ENCODE data around the gene LCLAT1.

LCLAT1 gene

DNA sequence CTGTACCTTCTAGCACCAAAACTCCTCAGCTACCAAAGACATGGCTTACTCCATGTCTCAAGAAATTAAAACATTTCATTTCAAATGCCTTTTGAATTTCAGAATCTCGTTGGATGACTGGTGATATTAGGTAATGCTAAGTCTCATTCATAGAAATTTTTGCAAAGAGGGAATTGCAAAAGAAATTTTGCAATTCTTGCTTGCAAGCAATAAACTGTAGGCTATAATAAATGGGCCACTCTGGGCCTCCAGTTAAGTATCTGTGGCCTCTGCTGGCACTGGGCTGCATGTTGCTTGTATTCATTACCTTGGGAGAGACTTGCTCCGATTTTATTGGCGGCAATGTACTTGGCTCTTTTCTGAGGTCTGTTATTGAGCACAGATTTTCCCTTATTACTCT, 2.8 kb upstream of the LCLAT1 start:
- H3K27me3 ChIP-seq (ENCODE audit: insufficient read depth, low read length), result peaks cover 14% of the 10 kb centered on the region; the same call in 1 of the 2 replicates
- H3K9ac ChIP-seq (ENCODE audit: low read depth, low read length), result no peak overlapping the region
- no peak overlapping the region for H3K4me3 ChIP-seq (ENCODE audit: low read length)
- H3K27ac ChIP-seq (ENCODE audit: low read length), result no peak overlapping the region
- no peaks in the 10 kb centered on the region for H3K36me3 ChIP-seq (ENCODE audit: insufficient read depth, low read depth, low read length)
- no peaks in the 10 kb centered on the region for H3K4me1 ChIP-seq (ENCODE audit: insufficient read depth, low read length)
- H3K9me3 ChIP-seq (ENCODE audit: insufficient read depth, low read depth, low read length), result no peaks in the 10 kb centered on the region

- no peak overlapping the region for H3K4me3 ChIP-seq (ENCODE audit: low read length)
- peaks cover 14% of the 10 kb centered on the region; the same call in 1 of the 2 replicates for H3K27me3 ChIP-seq (ENCODE audit: insufficient read depth, low read length)
- H3K27ac ChIP-seq (ENCODE audit: low read length), result no peak overlapping the region
- H3K4me1 ChIP-seq (ENCODE audit: insufficient read depth, low read length), result no peaks in the 10 kb centered on the region
- H3K9me3 ChIP-seq (ENCODE audit: insufficient read depth, low read depth, low read length), result no peaks in the 10 kb centered on the region
- H3K9ac ChIP-seq (ENCODE audit: low read depth, low read length), result no peak overlapping the region
- H3K36me3 ChIP-seq (ENCODE audit: insufficient read depth, low read depth, low read length), result no peaks in the 10 kb centered on the region
These were observed 1.7 kb upstream of the LCLAT1 start for GRCh38 chr2:30445266-30445821.

DNA sequence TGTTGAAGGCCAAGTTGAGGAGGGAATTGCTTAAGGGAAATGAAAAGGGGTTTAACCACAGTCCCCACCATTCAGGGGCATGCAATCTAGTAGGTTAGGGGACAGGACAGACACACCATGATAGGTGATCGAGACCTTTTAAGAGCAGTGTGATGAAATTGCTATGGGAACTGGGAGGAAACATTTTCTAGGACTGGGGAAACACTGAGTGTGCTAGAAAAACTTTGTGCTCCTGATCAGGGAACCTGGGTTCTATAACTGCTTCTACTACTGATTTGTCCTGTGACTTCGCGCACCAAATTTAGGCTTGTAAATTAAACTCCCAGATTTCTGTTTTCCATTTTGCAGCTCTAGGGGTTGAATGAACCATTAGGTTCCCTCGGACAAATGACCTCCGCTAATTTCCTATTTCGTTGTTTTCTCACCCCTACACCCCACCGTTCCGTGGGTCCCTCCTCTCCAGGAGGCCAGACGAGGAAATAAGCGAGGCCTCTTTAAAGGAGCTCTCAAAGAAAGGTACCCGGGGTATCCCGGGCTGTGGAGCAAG, 371 bp upstream of the LCLAT1 start:
- Histone ChIP-seq H3K9me3 (ENCODE audit: insufficient read depth, low read depth, low read length) (no peaks in the 10 kb centered on the region), H3K4me1 (ENCODE audit: insufficient read depth, low read length) (no peaks in the 10 kb centered on the region), H3K9ac (ENCODE audit: low read depth, low read length) (peak overlapping the region; percentile 71; the same call in 1 of the 2 replicates)

GRCh38 chr2:30448308-30448707, 1.3 kb downstream of the LCLAT1 start:
- H3K27me3 ChIP-seq (ENCODE audit: insufficient read depth, low read length), result peaks cover 14% of the 10 kb centered on the region; the same call in 1 of the 2 replicates
- no peaks in the 10 kb centered on the region for H3K4me1 ChIP-seq (ENCODE audit: insufficient read depth, low read length)
- no peak overlapping the region for H3K27ac ChIP-seq (ENCODE audit: low read length)
- peak overlapping the region; percentile 63 for H3K4me3 ChIP-seq (ENCODE audit: low read length)
- no peaks in the 10 kb centered on the region for H3K9me3 ChIP-seq (ENCODE audit: insufficient read depth, low read depth, low read length)
- H3K36me3 ChIP-seq (ENCODE audit: insufficient read depth, low read depth, low read length), result no peaks in the 10 kb centered on the region
- no peak overlapping the region for H3K9ac ChIP-seq (ENCODE audit: low read depth, low read length)

More for the DNA sequence above, 371 bp upstream of the LCLAT1 start:
- H3K27me3 ChIP-seq (ENCODE audit: insufficient read depth, low read length), result peaks cover 14% of the 10 kb centered on the region; the same call in 1 of the 2 replicates
- H3K36me3 ChIP-seq (ENCODE audit: insufficient read depth, low read depth, low read length), result no peaks in the 10 kb centered on the region
- H3K4me3 ChIP-seq (ENCODE audit: low read length), result peak overlapping the region; percentile 63
- H3K27ac ChIP-seq (ENCODE audit: low read length), result no peak overlapping the region

DNA sequence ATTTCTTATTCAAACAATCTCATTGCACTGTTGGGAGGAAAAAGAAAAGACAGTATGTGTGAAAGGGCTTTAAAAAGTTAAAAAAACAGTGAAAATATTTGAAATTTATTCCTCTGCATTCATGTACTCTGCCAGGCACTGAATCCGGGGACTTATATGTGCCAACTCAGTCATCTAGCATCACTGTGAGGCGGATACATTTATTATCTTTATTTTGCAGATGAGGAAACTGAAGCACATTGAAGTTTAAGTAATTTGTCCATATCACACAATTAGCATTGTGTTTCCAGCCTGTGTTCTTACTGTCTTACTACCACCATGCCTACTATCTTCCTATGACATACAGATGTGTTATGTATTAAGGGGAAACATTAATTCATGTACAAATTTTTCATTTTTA, 1.8 kb downstream of the LCLAT1 start:
- Histone ChIP-seq H3K9me3 (ENCODE audit: insufficient read depth, low read depth, low read length) (no peaks in the 10 kb centered on the region), H3K36me3 (ENCODE audit: insufficient read depth, low read depth, low read length) (no peaks in the 10 kb centered on the region), H3K4me3 (ENCODE audit: low read length) (no peak overlapping the region), H3K9ac (ENCODE audit: low read depth, low read length) (no peak overlapping the region), H3K27me3 (ENCODE audit: insufficient read depth, low read length) (peaks cover 14% of the 10 kb centered on the region; the same call in 1 of the 2 replicates), H3K4me1 (ENCODE audit: insufficient read depth, low read length) (no peaks in the 10 kb centered on the region), H3K27ac (ENCODE audit: low read length) (no peak overlapping the region)

- H3K4me1 ChIP-seq (ENCODE audit: insufficient read depth, low read length), result no peaks in the 10 kb centered on the region
- no peaks in the 10 kb centered on the region for H3K36me3 ChIP-seq (ENCODE audit: insufficient read depth, low read depth, low read length)
- H3K27ac ChIP-seq (ENCODE audit: low read length), result no peak overlapping the region
- no peaks in the 10 kb centered on the region for H3K9me3 ChIP-seq (ENCODE audit: insufficient read depth, low read depth, low read length)
- H3K4me3 ChIP-seq (ENCODE audit: low read length), result no peak overlapping the region
- H3K27me3 ChIP-seq (ENCODE audit: insufficient read depth, low read length), result peaks cover 14% of the 10 kb centered on the region; the same call in 1 of the 2 replicates
- no peak overlapping the region for H3K9ac ChIP-seq (ENCODE audit: low read depth, low read length)
These were observed 3.0 kb downstream of the LCLAT1 start for GRCh38 chr2:30450025-30450424.

GRCh38 chr2:30453498-30453897, 6.5 kb downstream of the LCLAT1 start:
- Histone ChIP-seq H3K27me3 (ENCODE audit: insufficient read depth, low read length) (no peaks in the 10 kb centered on the region), H3K27ac (ENCODE audit: low read length) (no peak overlapping the region), H3K9ac (ENCODE audit: low read depth, low read length) (no peak overlapping the region), H3K4me1 (ENCODE audit: insufficient read depth, low read length) (peaks cover 23% of the 10 kb centered on the region), H3K4me3 (ENCODE audit: low read length) (no peak overlapping the region), H3K9me3 (ENCODE audit: insufficient read depth, low read depth, low read length) (no peaks in the 10 kb centered on the region), H3K36me3 (ENCODE audit: insufficient read depth, low read depth, low read length) (no peaks in the 10 kb centered on the region)

GRCh38 chr2:30454571-30454970, 7.5 kb downstream of the LCLAT1 start:
- H3K9ac ChIP-seq (ENCODE audit: low read depth, low read length), result no peak overlapping the region
- no peaks in the 10 kb centered on the region for H3K27me3 ChIP-seq (ENCODE audit: insufficient read depth, low read length)
- H3K4me1 ChIP-seq (ENCODE audit: insufficient read depth, low read length), result peaks cover 26% of the 10 kb centered on the region
- no peak overlapping the region for H3K27ac ChIP-seq (ENCODE audit: low read length)
- no peaks in the 10 kb centered on the region for H3K9me3 ChIP-seq (ENCODE audit: insufficient read depth, low read depth, low read length)
- H3K36me3 ChIP-seq (ENCODE audit: insufficient read depth, low read depth, low read length), result no peaks in the 10 kb centered on the region
- H3K4me3 ChIP-seq (ENCODE audit: low read length), result no peak overlapping the region

- Histone ChIP-seq H3K27ac (ENCODE audit: low read length) (no peak overlapping the region), H3K4me1 (ENCODE audit: insufficient read depth, low read length) (peaks cover 26% of the 10 kb centered on the region), H3K36me3 (ENCODE audit: insufficient read depth, low read depth, low read length) (no peaks in the 10 kb centered on the region)
These were observed 8.2 kb downstream of the LCLAT1 start for GRCh38 chr2:30455114-30455738.

DNA sequence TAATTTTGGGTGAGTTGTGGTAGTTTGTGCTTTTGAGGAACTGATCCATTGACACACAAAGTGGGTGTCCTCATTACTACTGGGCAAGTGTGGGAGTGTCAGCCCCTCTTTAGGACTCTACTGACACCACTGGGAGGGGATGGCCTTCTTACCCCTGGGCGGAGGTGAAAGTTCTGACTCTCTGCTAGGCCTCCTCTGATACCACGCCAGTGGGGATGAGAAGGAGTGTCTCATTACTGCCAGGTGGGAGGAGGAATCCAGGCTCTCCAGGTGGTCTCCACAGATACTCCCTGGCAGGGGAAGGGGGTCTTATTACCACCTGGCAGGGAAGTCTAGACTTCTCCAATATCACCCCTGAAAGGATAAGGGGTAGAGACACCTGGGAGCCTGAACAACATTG, 9.1 kb downstream of the LCLAT1 start:
- H3K36me3 ChIP-seq (ENCODE audit: insufficient read depth, low read depth, low read length), result no peaks in the 10 kb centered on the region
- no peaks in the 10 kb centered on the region for H3K27me3 ChIP-seq (ENCODE audit: insufficient read depth, low read length)
- peaks cover 26% of the 10 kb centered on the region for H3K4me1 ChIP-seq (ENCODE audit: insufficient read depth, low read length)
- H3K9me3 ChIP-seq (ENCODE audit: insufficient read depth, low read depth, low read length), result no peaks in the 10 kb centered on the region
- H3K27ac ChIP-seq (ENCODE audit: low read length), result no peak overlapping the region
- no peak overlapping the region for H3K9ac ChIP-seq (ENCODE audit: low read depth, low read length)
- H3K4me3 ChIP-seq (ENCODE audit: low read length), result no peak overlapping the region

More at GRCh38 chr2:30455114-30455738, 8.2 kb downstream of the LCLAT1 start:
- Histone ChIP-seq H3K4me3 (ENCODE audit: low read length) (no peak overlapping the region), H3K27me3 (ENCODE audit: insufficient read depth, low read length) (no peaks in the 10 kb centered on the region), H3K9me3 (ENCODE audit: insufficient read depth, low read depth, low read length) (no peaks in the 10 kb centered on the region), H3K9ac (ENCODE audit: low read depth, low read length) (no peak overlapping the region)

- no peaks in the 10 kb centered on the region for H3K36me3 ChIP-seq (ENCODE audit: insufficient read depth, low read depth, low read length)
- no peak overlapping the region for H3K27ac ChIP-seq (ENCODE audit: low read length)
- no peaks in the 10 kb centered on the region for H3K27me3 ChIP-seq (ENCODE audit: insufficient read depth, low read length)
- H3K4me1 ChIP-seq (ENCODE audit: insufficient read depth, low read length), result peaks cover 26% of the 10 kb centered on the region
- no peaks in the 10 kb centered on the region for H3K9me3 ChIP-seq (ENCODE audit: insufficient read depth, low read depth, low read length)
- no peak overlapping the region for H3K9ac ChIP-seq (ENCODE audit: low read depth, low read length)
- 0 out of 2 replicates have a peak overlapping the region, but pooled peaks have one; percentile 3 for H3K4me3 ChIP-seq (ENCODE audit: low read length)
These were observed 9.5 kb downstream of the LCLAT1 start for GRCh38 chr2:30456579-30456978.

DNA sequence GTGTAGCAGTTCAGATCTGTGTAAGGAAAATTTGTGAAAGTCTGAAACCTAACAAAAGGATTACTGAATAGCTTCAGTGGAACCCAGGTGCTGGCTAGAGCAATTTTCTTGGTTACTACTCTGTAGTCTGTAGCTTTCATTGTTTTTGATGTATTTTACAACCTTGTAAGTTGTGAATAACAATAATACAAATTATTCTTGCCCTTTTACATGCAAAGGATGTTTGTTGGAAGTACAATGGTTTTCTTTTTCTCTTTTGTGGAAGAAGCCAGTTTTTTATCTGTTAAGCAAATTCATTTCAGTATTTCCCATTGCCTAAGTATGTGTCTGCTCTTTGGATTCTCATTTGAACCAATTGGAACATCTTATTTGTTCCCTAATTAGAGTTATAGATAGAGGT, 10.2 kb downstream of the LCLAT1 start:
- H3K27ac ChIP-seq (ENCODE audit: low read length), result no peak overlapping the region

More for the DNA sequence above, 10.2 kb downstream of the LCLAT1 start:
- H3K27me3 ChIP-seq (ENCODE audit: insufficient read depth, low read length), result no peaks in the 10 kb centered on the region
- no peak overlapping the region for H3K9ac ChIP-seq (ENCODE audit: low read depth, low read length)
- H3K4me1 ChIP-seq (ENCODE audit: insufficient read depth, low read length), result peaks cover 26% of the 10 kb centered on the region
- no peaks in the 10 kb centered on the region for H3K36me3 ChIP-seq (ENCODE audit: insufficient read depth, low read depth, low read length)
- no peaks in the 10 kb centered on the region for H3K9me3 ChIP-seq (ENCODE audit: insufficient read depth, low read depth, low read length)
- peak overlapping the region; percentile 45; the same call in 1 of the 2 replicates for H3K4me3 ChIP-seq (ENCODE audit: low read length)
